Measurements from ENCODE around the gene CRTC1. TPM values are rescaled to one million over a fixed set of nuclear protein-coding genes. Genes with fewer than 3 reads are reported as not detected.

Gene CRTC1
- total RNA-seq, 4 donors from 2014 or later, result 2.4 to 17.5 (median 6.7) TPM

- Histone ChIP-seq H3K9me3 (no peaks in the 10 kb centered on the region), H3K27ac (peak overlapping the region; percentile 9 to 80), H3K27me3 (no peaks in the 10 kb centered on the region), H3K36me3 (no peaks in the 10 kb centered on the region), H3K4me3 (peak overlapping the region; percentile 40 to 68), H3K4me1 (peaks cover 0 to 6% of the 10 kb centered on the region in 2 donors)
- intact Hi-C loops (cut with DNase I; ENCODE audit: low total_unique reads), result no loop called here
- TF ChIP-seq POLR2A (IDR thresholded peaks at IDR 0.05) (no peak), CTCF (IDR thresholded peaks at IDR 0.05) (no peak)
- DNase-seq, result no peak
Measured at GRCh38 chr19:18683958-18684641, 620 bp downstream of the CRTC1 start.

- no peak for DNase-seq
- H3K4me1 ChIP-seq, result peaks cover 0 to 6% of the 10 kb centered on the region in 2 donors
- no peaks in the 10 kb centered on the region for H3K27me3 ChIP-seq
- H3K4me3 ChIP-seq, result no peak overlapping the region
- H3K36me3 ChIP-seq, result no peaks in the 10 kb centered on the region
- H3K9me3 ChIP-seq, result no peaks in the 10 kb centered on the region
- no peak overlapping the region for H3K27ac ChIP-seq
- intact Hi-C loops (cut with DNase I; ENCODE audit: low total_unique reads), result no loop called here
- TF ChIP-seq CTCF (IDR thresholded peaks at IDR 0.05), result no peak
- no peak for TF ChIP-seq POLR2A (IDR thresholded peaks at IDR 0.05)
Measured at GRCh38 chr19:18684642-18684993, 1.1 kb downstream of the CRTC1 start.

GRCh38 chr19:18685597-18686190 lies 2.2 kb downstream of the CRTC1 start:
- Histone ChIP-seq H3K27ac (no peak overlapping the region), H3K4me3 (no peak overlapping the region), H3K27me3 (no peaks in the 10 kb centered on the region), H3K4me1 (peaks cover 0 to 6% of the 10 kb centered on the region in 2 donors), H3K36me3 (no peaks in the 10 kb centered on the region), H3K9me3 (no peaks in the 10 kb centered on the region)
- no peak for DNase-seq
- intact Hi-C loops (cut with DNase I; ENCODE audit: low total_unique reads), result no loop called here
- TF ChIP-seq CTCF (IDR thresholded peaks at IDR 0.05), result no peak
- no peak for TF ChIP-seq POLR2A (IDR thresholded peaks at IDR 0.05)

GRCh38 chr19:18687740-18688465 lies 4.4 kb downstream of the CRTC1 start:
- no peak for TF ChIP-seq POLR2A (IDR thresholded peaks at IDR 0.05)
- no peak for TF ChIP-seq CTCF (IDR thresholded peaks at IDR 0.05)
- DNase-seq, result no peak
- no peak overlapping the region for H3K27ac ChIP-seq
- H3K4me1 ChIP-seq, result peaks cover 0 to 6% of the 10 kb centered on the region in 2 donors
- no peaks in the 10 kb centered on the region for H3K9me3 ChIP-seq
- H3K27me3 ChIP-seq, result no peaks in the 10 kb centered on the region
- intact Hi-C loops (cut with DNase I; ENCODE audit: low total_unique reads), result no loop called here
- no peak overlapping the region for H3K4me3 ChIP-seq
- H3K36me3 ChIP-seq, result no peaks in the 10 kb centered on the region

GRCh38 chr19:18696023-18696422 lies 12.5 kb downstream of the CRTC1 start:
- DNase-seq, result no peak
- no peaks in the 10 kb centered on the region for H3K36me3 ChIP-seq
- TF ChIP-seq POLR2A (IDR thresholded peaks at IDR 0.05) (no peak), CTCF (IDR thresholded peaks at IDR 0.05) (no peak)
- intact Hi-C loops (cut with DNase I; ENCODE audit: low total_unique reads), result no loop called here
- H3K27ac ChIP-seq, result no peak overlapping the region
- no peaks in the 10 kb centered on the region for H3K27me3 ChIP-seq
- H3K4me1 ChIP-seq, result no peaks in the 10 kb centered on the region
- H3K4me3 ChIP-seq, result no peak overlapping the region
- H3K9me3 ChIP-seq, result no peaks in the 10 kb centered on the region

Data from uterus (tissue), 4 donors.